Head of caudate nucleus (tissue), 42 donors: ENCODE measurements around the gene TFEB.

Experiments used
- DNase-seq, 42 donors: peaks; one replicate each; pipeline versions ENCODE4 v3.0.0 to v3.0.0-alpha.2; 2020 to 2021; ENCODE audit warnings: mixed read lengths in 7 of 42
- intact Hi-C: fragments of 100-400 bp; cut with DNase I; formaldehyde crosslinking; loops from one replicate; pipeline ENCODE4 v1.15.0; 2022

Gene TFEB

GRCh38 chr6:41743406-41744235 is 8.2 kb upstream of the TFEB start:
- DNase-seq = no peak
- intact Hi-C loops = no loop called here

GRCh38 chr6:41741625-41742490 is 6.5 kb upstream of the TFEB start:
- DNase-seq = no peak
- intact Hi-C loops = no loop called here

- no peak for DNase-seq
- intact Hi-C loops = no loop called here
Measured at GRCh38 chr6:41740366-41741162, 5.2 kb upstream of the TFEB start.

- intact Hi-C loops = no loop called here
- DNase-seq = no peak
Measured at GRCh38 chr6:41739041-41739440, 3.6 kb upstream of the TFEB start.

DNA sequence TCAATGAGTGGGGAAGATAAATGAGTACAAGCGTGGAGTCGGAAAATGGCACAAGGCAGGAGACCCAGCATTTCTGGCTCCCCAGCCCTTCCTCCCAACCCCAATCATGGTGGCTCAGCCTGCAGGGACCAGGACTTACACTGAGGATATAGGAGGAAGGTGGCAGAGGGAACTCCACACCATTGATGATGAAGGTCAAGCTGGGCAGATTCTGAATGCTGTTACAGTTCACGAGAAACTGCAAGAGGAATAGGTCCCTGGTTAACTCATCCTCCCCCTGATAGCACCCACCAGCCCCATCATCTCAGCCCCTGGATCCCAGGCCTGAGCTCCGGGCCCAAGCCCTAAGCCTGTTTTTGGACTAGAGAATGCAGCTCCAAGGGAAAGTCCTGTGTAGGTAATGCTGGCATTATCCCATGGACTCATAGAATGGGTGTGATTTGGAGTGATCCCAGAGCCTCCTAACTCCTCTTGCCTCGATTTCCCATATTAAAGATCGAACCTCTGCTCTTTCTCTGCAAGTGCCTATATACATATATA is 2.3 kb upstream of the TFEB start:
- intact Hi-C loops = no loop called here
- DNase-seq = no peak

GRCh38 chr6:41736800-41737555 is 1.6 kb upstream of the TFEB start:
- intact Hi-C loops = no loop called here

DNA sequence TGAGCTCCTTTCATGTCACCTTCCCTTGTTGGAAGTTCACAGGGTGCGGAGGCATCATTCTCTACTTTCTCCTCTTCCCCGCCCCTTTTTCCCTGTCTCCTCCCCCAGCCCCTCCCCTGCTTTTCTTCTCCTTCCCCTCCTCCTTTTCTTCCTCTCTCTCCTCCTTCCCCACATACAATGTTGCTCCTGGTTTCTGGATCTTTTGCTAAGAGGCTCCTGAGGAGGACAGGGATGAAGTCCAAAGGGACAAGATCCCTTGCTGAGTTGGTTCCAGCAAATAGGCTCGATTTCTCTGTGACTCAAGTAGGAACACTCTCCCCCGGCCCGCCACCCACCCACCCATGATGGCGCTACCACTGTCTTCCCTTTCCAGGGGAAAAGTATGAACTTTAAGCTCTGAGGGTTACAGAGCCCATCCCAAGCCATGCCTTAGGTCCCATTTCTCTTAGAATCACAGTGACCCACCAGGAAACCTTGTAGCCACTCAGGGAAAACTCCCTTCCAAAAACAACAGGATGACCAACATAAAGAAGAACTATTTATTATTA is 852 bp upstream of the TFEB start:
- intact Hi-C loops = no loop called here

More at GRCh38 chr6:41736800-41737555, 1.6 kb upstream of the TFEB start:
- no peak for DNase-seq

GRCh38 chr6:41734666-41735426 is 562 bp downstream of the TFEB start:
- intact Hi-C loops = loop anchor here (2.0 kb wide), 1 partner anchor 42 kb away; no protein-coding TSS in a partner anchor

More for the DNA sequence above, 852 bp upstream of the TFEB start:
- DNase-seq = no peak

GRCh38 chr6:41733707-41734665 is 1.4 kb downstream of the TFEB start:
- peak; percentile 69 to 96 (median 90) for DNase-seq
- intact Hi-C loops = loop anchor here (2.0 kb wide), 1 partner anchor 41 kb away; no protein-coding TSS in a partner anchor

More at GRCh38 chr6:41734666-41735426, 562 bp downstream of the TFEB start:
- peak; percentile 74 to 96 (median 89) for DNase-seq

- DNase-seq = peak in 1 of 42 donors; percentile 36
- intact Hi-C loops = no loop called here
Measured at GRCh38 chr6:41733360-41733706, 2.1 kb downstream of the TFEB start.

DNA sequence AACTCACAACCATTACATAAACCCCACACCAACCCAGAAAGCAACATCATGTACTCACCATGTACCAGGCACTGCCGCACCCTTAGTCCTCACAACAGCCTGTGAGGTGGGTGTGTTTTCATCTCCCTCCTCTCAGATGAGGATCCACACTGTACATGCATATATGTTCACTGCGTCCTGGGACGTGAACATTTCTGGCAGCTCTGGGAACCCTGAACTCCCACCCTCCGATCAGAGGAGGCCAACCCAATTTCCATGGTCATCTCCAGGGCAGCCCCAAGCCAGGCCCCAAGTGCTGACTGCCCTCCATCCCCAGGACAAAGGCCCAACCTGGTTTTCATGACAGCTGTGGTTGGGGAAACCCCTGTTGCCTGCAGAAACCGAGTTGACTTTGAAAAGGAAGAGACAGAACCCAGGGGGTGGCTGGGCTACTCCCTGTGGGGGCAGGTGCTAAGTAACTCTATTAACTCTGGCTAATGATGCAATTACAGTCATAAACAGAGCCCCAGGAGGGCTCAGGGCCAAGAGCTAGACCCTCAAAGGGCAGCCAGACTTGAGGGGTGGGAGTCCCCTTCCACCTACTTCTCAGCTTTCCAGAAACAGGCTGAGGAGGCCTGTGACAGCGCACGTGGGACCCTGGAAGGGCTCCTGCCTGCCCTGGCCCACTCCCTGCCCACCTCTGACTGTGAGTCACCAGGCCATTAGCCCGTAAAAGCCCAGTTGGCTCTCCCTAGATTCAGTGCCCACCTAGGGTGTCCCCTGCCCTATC is 2.6 kb downstream of the TFEB start:
- intact Hi-C loops = no loop called here
- peak in 9 of 42 donors; percentile 42 to 70 (median 56) for DNase-seq

DNA sequence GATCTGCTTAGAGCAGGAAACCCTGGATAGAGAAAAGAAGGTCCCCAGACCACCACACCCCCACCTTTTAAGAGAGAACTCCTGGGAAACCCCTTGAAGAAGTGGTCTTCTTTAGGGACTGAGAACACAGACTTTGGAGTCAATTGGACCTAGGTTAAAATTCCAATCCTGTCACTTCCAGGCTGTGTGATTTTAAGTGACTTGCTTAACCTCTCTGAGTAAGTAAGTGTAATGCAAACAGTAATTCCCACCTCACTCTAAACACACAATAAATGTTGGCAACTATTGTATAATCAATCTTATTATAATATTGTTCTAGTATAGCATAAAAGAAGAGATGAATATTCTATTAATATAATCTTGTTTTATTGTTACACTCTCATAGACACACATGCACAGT is 3.3 kb downstream of the TFEB start:
- no peak for DNase-seq
- intact Hi-C loops = no loop called here

DNA sequence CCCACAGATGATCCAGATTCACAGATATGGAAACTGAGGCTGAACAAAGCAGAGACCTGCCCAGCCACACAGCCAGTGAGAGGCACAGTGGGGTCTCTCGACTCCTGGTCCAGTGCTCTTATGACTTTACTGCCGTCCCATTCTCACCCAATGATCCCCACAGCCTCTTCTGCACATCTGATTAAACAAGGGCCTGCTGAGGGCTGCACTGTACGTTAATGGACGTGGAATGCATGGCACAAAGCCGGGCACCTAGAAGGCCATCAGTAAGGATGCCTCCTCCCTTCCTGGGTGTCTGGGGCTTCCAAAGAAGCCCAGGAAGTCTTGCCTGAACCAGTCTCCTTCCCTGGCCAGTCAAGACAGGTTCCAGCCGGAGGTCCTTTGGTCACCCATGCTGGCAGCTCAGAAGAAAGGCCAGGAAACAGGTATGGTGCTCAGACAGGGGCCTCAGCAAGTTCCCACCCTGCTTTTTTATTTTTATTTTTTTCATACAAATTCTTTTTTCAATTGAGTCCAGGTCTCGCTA is 3.8 kb downstream of the TFEB start:
- intact Hi-C loops = no loop called here
- DNase-seq = peak in 1 of 42 donors; percentile 29

DNA sequence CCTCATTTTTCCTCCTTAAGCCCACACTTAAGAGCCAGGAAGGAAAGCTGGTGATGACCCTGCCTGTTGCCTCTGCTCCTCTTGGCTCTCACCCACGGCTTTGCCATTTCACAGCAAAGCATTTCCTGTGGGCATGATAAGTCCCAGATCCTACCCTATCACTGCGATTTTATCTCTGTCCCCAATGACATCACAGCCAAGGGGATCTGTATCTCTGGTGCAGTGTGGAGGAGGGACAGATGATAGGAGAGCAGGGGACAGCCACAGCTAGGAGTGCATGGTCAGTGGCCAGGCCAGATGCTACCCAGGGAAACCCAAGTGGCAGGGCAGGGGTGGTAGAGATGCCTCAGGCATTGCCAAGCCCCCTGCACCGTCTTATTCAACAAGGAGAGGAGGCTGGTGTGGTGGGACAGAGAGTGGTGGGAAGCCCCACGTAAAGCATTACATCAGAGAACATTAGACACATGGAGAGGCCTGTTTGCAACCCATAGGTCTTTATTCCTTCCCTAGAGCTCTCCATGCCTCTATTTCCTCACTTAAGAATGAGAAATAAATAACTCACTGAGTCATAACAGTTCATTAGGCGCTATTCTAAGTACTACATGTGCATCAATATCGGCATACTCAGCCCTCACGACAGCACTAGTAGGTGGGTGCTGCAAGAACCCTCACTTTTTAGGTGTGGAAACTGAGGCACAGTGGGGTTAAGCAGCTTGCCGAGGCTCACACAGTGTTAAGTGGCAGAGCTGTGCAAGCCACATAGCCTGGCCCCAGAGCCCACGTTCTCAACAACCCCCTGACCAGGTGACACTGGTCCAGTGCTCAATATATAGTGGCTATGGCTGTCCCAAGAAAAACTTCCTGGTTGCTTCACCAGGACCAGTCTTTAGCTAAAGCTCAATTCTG is 4.6 kb downstream of the TFEB start:
- intact Hi-C loops = no loop called here
- peak in 2 of 42 donors; percentile 39 to 53 for DNase-seq
